Right atrium auricular region (tissue), 2 donors: Measurements from ENCODE around the gene DSTYK. TPM values are rescaled to one million over a fixed set of nuclear protein-coding genes. Genes with fewer than 3 reads are reported as not detected.
"Not testable (repeated sequence)": the region's sequence is repeated elsewhere in the genome, so short reads cannot be mapped to it uniquely, and the experiment has no call there.

Experiments
- DNase-seq: peaks from one replicate; pipeline ENCODE4 v3.0.0-alpha.2; 2019; ENCODE audit warnings: low spot score
- H3K27ac ChIP-seq, 2 donors: fragments of 200-600 bp; sonication (generic); 1 replicate in 1 of 2; 2 replicates in 1 of 2; pipeline ENCODE4 v1.5.1; 2016 to 2019
- H3K27me3 ChIP-seq, 2 donors: fragments of 200-600 bp; sonication (generic); one replicate each; pipeline versions ENCODE4 v1.5.1 to v1.6.0; 2017 to 2019
- H3K36me3 ChIP-seq: fragments of 200-600 bp; sonication (generic); one replicate; pipeline ENCODE4 v1.5.1; 2016
- H3K4me1 ChIP-seq, 2 donors: fragments of 200-600 bp; sonication (generic); one replicate each; pipeline versions ENCODE4 v1.5.1 to v1.6.0; 2017 to 2019
- H3K4me3 ChIP-seq, 2 donors: fragments of 200-600 bp; sonication (generic); 1 replicate in 1 of 2; 2 replicates in 1 of 2; pipeline ENCODE4 v1.5.1; 2017 to 2019; ENCODE audit warnings: mild to moderate bottlenecking in 1 of 2, moderate library complexity in 1 of 2
- H3K9me3 ChIP-seq, 2 donors: fragments of 200-600 bp; sonication (generic); one replicate each; pipeline ENCODE4 v1.5.1; 2019
- total RNA-seq, 2 donors: library from RNA; depleted of rRNA; stranded (reverse); fragments of >200 nt; gene quantifications; one replicate each; pipeline ENCODE4 v1.1.0, GENCODE V29; 2016
- TF ChIP-seq, protein P1 (sequence below), 2 donors: fragments of 200-600 bp; sonication (generic); IDR thresholded peaks; one replicate each; pipeline ENCODE4 v1.5.1; 2019; ENCODE audit warnings: antibody characterized with exemption in 2 of 2

Gene DSTYK
- total RNA-seq, 2 donors from 2014 or later: 6.7 to 8.9 TPM

DNA sequence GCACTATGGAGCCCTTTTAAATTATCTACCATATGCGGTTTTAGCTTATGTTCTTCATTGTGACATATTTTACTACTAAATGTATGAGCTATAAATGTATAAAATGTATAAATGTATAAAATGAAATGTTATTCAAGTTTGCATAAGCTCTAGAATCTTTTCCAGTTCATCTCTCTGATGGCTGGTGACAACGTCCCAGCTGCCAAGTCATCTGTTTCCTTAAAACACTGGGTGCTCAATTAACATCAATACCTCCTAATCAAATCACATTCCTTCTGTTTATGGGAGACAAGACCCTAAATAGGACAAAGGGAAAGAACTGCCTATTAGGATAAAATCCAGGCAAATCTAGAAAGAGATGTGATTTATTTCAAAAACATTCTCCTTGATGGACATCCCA, 22.9 kb downstream of the DSTYK start:
- H3K9me3 ChIP-seq: no peaks in the 10 kb centered on the region
- peaks cover 10% of the 10 kb centered on the region for H3K36me3 ChIP-seq
- no peak for DNase-seq
- H3K27ac ChIP-seq: no peak overlapping the region
- H3K4me3 ChIP-seq: no peak overlapping the region
- peaks cover 0 to 16% of the 10 kb centered on the region in 2 donors for H3K4me1 ChIP-seq
- H3K27me3 ChIP-seq: no peaks in the 10 kb centered on the region
- TF ChIP-seq, protein P1, sequence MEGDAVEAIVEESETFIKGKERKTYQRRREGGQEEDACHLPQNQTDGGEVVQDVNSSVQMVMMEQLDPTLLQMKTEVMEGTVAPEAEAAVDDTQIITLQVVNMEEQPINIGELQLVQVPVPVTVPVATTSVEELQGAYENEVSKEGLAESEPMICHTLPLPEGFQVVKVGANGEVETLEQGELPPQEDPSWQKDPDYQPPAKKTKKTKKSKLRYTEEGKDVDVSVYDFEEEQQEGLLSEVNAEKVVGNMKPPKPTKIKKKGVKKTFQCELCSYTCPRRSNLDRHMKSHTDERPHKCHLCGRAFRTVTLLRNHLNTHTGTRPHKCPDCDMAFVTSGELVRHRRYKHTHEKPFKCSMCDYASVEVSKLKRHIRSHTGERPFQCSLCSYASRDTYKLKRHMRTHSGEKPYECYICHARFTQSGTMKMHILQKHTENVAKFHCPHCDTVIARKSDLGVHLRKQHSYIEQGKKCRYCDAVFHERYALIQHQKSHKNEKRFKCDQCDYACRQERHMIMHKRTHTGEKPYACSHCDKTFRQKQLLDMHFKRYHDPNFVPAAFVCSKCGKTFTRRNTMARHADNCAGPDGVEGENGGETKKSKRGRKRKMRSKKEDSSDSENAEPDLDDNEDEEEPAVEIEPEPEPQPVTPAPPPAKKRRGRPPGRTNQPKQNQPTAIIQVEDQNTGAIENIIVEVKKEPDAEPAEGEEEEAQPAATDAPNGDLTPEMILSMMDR (IDR thresholded peaks at IDR 0.05): no peak

DNA sequence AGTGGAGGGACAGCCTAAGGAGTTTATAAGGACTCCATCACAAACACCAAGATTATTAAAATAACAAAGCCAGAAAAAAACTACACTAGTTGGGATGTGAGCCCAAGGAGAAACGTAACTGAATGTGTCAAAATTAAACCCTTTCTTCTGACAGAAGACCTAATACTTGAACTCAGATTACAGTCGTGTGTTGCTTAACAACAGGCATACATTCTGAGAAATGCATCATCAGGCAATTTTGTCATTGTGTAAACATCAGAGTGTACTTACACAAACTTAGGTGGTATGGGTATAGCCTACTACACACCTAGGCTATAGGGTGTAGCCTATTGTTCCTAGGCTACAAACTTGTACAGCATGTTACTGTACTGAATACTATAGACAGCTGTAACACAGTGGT, 23.4 kb downstream of the DSTYK start:
- H3K4me3 ChIP-seq: no peak overlapping the region
- no peak overlapping the region for H3K27ac ChIP-seq
- DNase-seq: no peak
- peaks cover 10% of the 10 kb centered on the region for H3K36me3 ChIP-seq
- H3K27me3 ChIP-seq: no peaks in the 10 kb centered on the region
- TF ChIP-seq, protein P1 (IDR thresholded peaks at IDR 0.05): no peak
- no peaks in the 10 kb centered on the region for H3K9me3 ChIP-seq
- H3K4me1 ChIP-seq: peaks cover 0 to 21% of the 10 kb centered on the region in 2 donors

DNA sequence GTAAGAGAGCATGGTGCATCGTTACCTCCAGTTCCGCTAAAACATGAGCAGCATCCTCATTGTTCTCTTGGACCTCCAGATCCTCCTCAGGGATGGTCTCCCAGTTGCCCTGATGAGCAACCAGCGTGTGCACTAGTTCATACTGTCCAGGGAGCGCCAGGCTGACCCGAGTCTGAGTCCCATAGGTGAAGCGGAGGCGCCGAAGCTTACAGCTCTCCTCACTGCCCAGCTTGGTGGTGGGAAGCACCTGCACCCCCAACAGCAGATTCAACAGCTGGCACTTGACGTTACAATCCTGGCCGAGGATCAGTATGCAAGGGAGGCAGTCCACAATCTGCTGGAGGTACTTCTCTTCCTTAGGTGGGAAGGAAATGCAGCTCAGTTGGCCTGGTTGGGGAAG, 24.1 kb downstream of the DSTYK start:
- no peaks in the 10 kb centered on the region for H3K9me3 ChIP-seq
- H3K4me1 ChIP-seq: peaks cover 0 to 24% of the 10 kb centered on the region in 2 donors
- no peak overlapping the region for H3K4me3 ChIP-seq
- no peaks in the 10 kb centered on the region for H3K27me3 ChIP-seq
- no peak overlapping the region for H3K27ac ChIP-seq
- TF ChIP-seq, protein P1 (IDR thresholded peaks at IDR 0.05): no peak
- H3K36me3 ChIP-seq: peaks cover 10% of the 10 kb centered on the region
- no peak for DNase-seq

DNA sequence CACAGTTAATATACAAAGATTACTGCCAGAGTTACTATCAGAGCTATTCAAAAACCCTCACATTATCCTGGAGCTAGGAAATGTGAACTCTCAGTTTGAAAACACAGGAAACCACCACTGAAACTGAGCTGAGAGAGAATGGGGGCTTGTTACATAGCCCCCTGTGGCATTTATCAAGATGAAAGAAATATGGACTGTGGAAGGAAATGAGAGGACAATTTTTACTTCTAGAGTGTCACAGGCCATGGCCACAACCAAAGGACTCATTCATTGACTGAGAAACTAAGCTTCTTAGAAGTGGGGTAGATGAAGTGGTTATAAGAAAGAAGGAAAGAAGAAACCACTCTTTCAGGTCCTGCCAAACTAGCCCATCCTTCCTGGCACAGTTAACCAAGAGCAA, 25.3 kb downstream of the DSTYK start:
- H3K9me3 ChIP-seq: no peaks in the 10 kb centered on the region
- no peak overlapping the region for H3K27ac ChIP-seq
- peaks cover 0 to 18% of the 10 kb centered on the region in 2 donors for H3K4me1 ChIP-seq
- TF ChIP-seq, protein P1 (IDR thresholded peaks at IDR 0.05): no peak
- DNase-seq: no peak
- no peak overlapping the region for H3K4me3 ChIP-seq
- H3K27me3 ChIP-seq: no peaks in the 10 kb centered on the region
- peaks cover 10% of the 10 kb centered on the region for H3K36me3 ChIP-seq

DNA sequence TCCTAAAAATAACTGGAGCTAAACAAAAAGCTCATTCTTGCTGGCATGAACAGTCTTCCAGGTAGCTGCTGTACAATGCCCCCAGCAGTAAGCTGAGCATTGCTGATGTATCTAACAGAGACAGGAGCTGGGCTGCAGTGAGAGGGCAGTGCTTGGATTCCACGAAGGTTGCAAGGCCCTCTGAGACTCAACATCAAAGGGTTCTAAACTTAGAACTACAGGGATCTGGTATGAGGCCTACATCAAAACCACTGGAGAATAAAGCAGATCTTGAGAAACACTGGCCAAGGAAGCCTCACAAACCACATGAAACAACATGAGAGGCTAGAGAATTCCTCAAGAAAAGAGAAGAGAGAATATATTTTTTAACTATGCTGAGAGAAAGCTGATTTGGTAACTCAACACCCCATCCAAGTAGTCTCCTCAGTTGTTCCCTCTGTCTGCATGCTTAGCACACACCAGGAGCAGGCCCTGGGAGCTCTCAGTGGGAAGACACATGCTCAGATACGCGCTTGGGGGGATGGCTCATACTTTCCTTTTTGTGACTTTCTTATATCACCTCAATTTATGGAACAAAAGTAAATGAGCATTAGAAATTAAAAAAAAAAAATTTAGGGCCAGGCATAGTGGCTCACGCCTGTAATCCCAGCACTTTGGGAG, 27.7 kb downstream of the DSTYK start:
- peaks cover 0 to 16% of the 10 kb centered on the region in 2 donors for H3K4me1 ChIP-seq
- peak overlapping the region; percentile 10 to 19 for H3K27ac ChIP-seq
- peaks cover 10% of the 10 kb centered on the region for H3K36me3 ChIP-seq
- TF ChIP-seq, protein P1 (IDR thresholded peaks at IDR 0.05): no peak
- no peak overlapping the region for H3K4me3 ChIP-seq
- no peaks in the 10 kb centered on the region for H3K27me3 ChIP-seq
- DNase-seq: no peak
- no peaks in the 10 kb centered on the region for H3K9me3 ChIP-seq

DNA sequence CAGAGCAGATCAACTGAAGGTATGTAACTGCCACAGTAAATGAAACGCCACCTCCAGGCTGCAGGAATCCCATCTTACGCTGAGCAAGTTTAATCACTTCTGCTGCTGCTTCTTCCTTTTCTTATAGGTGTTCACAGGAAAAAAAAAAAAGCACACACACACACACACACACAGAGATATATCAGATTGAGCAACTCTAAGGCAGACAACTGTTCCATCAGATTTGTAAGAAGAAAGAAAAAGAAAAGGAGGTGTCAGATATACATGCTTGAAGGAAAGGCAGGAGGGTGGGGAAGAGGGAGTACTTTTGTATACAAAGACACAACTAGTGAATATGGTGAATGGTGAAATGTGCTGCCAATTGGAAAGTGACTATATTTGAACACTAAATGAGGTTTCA, 28.6 kb downstream of the DSTYK start:
- TF ChIP-seq, protein P1 (IDR thresholded peaks at IDR 0.05): no peak
- peak overlapping the region; percentile 10 to 19 for H3K27ac ChIP-seq

DNA sequence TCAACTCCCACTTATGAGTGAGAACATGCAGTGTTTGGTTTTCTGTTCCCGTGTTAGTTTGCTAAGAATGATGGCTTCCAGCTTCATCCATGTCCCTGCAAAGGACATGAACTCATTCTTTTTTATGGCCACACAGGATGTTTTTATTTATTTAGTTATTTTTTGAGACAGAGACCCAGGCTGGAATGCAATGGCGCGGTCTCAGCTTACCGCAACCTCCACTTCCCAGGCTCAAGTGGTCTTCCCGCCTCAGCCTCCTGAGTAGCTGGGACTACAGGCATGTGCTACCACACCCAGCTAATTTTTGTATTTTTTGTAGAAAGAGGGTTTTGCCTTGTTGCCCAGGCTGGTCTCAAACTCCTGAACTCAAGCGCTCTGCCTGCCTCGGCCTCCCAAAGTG, 31.2 kb downstream of the DSTYK start:
- not testable (repeated sequence) for H3K27me3 ChIP-seq, H3K9me3 ChIP-seq, H3K36me3 ChIP-seq, DNase-seq, H3K27ac ChIP-seq, H3K4me3 ChIP-seq
- peaks cover 0 to 25% of the 10 kb centered on the region in 2 donors for H3K4me1 ChIP-seq

More for the DNA sequence above, 28.6 kb downstream of the DSTYK start:
- Histone ChIP-seq H3K9me3 (no peaks in the 10 kb centered on the region), H3K4me1 (peaks cover 0 to 16% of the 10 kb centered on the region in 2 donors), H3K27me3 (no peaks in the 10 kb centered on the region), H3K4me3 (no peak overlapping the region), H3K36me3 (peaks cover 10% of the 10 kb centered on the region)
- no peak for DNase-seq
